ENCODE data around the gene ERI2.

ERI2 gene, protein sequence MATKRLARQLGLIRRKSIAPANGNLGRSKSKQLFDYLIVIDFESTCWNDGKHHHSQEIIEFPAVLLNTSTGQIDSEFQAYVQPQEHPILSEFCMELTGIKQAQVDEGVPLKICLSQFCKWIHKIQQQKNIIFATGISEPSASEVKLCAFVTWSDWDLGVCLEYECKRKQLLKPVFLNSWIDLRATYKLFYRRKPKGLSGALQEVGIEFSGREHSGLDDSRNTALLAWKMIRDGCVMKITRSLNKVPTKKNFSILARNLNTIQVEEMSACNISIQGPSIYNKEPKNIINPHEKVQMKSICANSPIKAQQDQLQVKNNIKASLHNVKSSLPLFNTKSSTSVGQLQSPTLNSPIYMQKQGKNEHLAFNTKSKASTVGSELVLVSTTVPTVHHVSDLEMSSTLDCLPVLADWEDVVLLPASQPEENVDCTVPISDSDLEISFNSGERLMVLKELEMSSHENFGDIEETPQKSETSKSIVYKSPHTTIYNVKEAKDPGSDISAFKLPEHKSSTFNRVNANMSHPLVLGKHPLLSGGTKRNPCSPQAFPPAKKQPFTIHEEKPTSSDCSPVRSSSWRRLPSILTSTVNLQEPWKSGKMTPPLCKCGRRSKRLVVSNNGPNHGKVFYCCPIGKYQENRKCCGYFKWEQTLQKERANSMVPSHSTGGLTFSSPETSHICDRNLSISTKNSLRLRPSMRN

DNA sequence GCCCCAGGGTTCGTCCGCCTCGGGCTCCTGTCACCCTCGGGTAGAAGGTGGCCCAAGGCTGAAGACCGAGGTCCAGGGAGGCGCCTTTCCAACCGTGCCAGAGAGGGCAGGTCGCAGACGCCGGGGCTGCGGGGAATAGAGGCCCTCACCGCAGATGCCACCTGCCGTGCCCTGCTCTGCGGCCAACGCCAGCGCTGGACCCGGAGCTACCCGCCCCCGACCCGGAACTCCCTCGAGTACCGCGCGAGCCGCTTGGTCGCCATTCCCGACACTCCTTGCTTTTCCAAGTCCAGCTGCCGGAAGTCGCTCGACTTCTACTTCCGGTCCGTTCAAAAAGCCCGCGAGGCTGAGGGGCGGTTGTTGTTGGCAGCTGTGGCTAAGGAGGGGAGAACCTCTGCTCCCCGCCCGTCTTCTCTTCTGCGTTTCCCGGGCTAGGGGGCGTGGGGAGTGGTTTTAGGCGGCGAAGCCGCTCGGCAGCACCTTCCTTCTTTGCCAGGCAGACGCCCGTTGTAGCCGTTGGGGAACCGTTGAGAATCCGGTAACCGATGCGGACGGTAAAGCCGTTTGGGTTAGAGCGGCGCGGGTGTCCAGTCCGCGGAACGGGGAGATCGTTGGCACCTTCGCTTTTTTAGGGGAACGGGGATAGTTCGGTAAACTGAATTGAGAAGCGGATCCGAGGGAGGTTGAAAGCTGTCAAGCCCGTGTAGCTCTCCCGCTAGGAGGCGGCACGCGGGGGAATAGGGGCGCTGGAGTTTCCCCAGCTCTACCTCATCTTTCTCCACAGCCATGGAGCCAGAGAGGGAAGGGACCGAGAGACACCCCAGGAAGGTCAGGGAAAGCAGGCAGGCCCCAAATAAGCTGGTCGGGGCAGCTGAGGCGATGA, at the start of gene ERI2, which contains the start of gene REXO5:
ERI2 (minus strand) TSS at position 305 of the 883 bp plus-strand sequence; CDS start at position 263, 42 bp downstream.
REXO5 (plus strand) TSS at position 360 of the 883 bp plus-strand sequence; CDS start at position 787, 427 bp downstream.
- peak; percentile 96 for DNase-seq

- DNase-seq, result no peak
Measured at GRCh38 chr16:20854963-20855362, 48.7 kb upstream of the ERI2 start.

DNA sequence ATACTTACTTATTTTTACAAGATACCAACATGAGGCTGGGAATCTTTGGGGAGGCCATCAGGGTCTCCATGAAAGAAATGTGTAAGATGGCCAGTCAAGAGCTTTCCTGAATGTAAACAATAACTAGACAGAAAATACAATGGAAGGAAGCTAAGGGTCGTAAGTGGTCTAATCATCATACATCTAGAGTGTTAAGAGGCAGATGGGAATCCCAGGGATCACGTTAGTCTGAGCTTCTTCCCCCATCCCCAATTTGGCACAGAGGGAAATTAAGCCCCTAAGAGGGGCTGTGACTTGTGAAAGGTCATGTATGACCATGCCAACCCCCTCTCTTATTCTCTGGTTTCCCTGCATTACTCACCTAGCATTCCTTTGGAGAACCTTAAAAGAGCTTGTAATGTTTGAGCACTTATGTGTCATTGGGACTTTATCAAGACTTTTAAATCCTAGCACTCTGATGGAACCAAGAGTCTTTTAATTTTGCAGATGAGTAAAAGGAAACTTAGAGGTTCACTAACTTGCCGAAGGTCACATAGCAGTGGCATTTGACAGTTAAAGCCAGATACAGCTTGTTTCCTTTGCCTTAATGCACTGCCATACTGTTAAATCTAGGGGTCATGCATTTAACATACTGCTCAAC, 47.8 kb upstream of the ERI2 start:
- no peak for DNase-seq

DNA sequence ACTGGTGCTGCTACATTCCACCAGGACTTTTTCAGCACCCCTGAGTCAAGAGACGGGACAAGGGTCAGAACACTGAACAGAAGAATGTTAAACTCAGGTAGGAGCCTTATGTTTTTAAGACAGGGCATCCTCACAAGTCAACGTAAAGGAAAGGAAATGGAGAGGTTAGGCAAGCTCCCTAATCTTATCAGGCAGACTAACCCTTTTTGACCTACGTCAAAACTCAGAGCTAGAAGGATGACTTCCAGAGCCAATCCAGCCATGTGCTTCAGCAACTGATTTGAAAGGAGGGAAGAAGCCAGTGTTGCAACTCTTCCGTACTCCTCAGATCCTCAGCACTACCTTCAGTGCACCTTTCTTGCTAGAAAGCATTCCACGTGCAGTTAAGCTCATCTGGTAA, 46.9 kb upstream of the ERI2 start:
- DNase-seq, result no peak

DNA sequence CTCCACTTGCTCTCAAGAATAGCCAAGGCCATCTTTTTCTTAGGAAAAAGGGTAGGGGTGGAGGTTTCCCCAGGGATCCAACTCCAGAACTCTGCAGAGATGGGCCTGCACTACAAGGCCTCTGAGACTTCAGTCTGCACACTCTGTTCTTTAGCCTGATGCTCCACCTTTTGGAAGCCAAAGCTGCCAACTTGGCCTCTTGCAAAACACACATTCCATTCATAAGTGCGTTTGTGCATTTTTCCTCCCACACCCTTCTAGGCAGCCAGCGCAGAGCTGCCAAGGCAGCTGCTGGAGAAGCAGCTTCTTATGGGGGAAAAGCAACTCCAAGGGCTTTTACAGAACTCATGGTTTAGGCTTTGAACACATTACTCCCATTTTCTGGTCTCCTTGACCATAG, 45.3 kb upstream of the ERI2 start:
- no peak for DNase-seq

DNA sequence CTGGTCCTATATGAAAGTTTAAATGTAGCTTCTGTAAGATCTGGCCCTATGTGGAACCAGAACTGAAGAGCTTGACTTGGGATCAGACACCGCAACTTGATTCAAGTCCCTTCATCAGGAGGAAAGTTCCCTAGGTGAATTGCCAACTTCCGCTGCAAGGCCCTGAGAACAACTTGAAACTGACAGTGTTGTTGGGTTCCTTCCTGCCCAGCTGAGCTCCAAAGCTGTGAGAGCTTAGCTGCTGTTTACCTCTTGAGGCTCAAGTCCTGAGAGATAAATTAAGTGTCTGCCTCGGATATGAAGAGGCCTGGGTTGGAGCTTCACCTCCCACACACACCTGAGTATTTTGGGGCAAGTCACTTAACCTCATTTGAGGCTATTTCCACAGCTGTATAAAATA, 44.7 kb upstream of the ERI2 start:
- DNase-seq, result no peak

- peak; percentile 43 for DNase-seq
Measured at GRCh38 chr16:20849589-20850390, 43.5 kb upstream of the ERI2 start.

- no peak for DNase-seq
Measured at GRCh38 chr16:20847550-20847949, 41.3 kb upstream of the ERI2 start.

DNA sequence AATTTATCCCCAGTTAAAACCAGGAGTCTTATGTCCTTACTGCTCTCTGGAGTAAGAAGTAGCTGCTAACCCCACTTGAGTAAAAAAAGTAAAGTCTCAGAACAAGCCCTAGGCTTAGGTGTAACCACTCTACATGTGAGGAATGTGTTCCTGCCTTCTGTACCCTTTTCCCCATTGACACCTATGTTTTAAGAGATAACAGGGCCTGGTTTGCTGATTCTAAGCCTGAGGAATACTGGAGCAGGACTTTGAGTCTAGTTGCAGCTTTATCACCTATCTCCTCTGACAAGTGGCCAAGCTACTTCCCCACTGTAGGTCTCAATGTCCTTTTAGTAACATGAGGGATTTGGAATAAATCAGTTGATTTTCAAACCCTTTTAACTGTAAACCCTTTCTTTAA, 40.3 kb upstream of the ERI2 start:
- no peak for DNase-seq

- no peak for DNase-seq
Measured at GRCh38 chr16:20846030-20846429, 39.8 kb upstream of the ERI2 start.

DNA sequence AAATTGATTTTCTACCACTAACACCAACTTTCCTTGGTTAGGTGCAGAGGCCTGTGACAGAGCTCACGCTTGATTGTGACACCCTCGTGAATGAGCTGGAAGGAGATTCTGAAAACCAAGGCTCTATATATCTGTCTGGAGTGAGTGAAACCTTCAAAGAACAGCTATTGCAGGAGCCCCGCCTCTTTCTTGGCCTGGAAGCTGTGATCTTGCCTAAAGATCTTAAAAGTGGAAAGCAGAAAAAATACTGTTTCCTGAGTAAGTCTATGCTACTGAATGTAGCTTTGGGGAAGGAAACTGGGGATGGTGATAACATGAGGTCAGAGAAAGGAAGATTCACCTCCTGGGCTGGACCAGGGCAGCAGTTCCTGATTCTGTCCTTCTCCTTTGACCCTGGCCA, 38.3 kb upstream of the ERI2 start:
- DNase-seq, result no peak

- no peak for DNase-seq
Measured at GRCh38 chr16:20844054-20844453, 37.8 kb upstream of the ERI2 start.

GRCh38 chr16:20839504-20839903, 33.2 kb upstream of the ERI2 start:
- no peak for DNase-seq

DNA sequence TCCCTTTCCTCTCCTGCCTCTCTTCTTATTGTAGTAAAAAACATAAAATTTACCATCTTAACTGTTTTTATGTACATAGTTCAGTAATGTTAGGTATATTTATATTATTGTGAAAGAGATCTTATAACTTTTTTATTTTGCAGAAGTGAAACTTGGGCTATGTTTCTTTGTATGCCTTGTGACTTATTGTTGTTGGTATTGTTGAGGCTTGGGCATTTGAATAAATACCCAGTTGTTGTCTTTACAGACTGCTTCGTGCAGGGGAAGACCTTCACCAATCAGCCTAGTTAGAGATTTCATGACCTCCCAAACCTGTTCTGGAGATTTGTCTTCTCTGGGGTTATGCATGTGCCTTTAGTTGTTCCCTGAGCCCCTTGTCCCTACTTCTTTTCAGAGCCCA, 32.0 kb upstream of the ERI2 start:
- no peak for DNase-seq

- DNase-seq, result no peak
Measured at GRCh38 chr16:20833086-20833485, 26.8 kb upstream of the ERI2 start.

- no peak for DNase-seq
Measured at GRCh38 chr16:20830372-20830771, 24.1 kb upstream of the ERI2 start.

GRCh38 chr16:20829536-20829935, 23.3 kb upstream of the ERI2 start:
- no peak for DNase-seq

GRCh38 chr16:20826039-20826566, 19.8 kb upstream of the ERI2 start:
- DNase-seq, result peak; percentile 39

GRCh38 chr16:20822521-20823325, 16.5 kb upstream of the ERI2 start:
- DNase-seq, result peak; percentile 47

GRCh38 chr16:20821682-20822081, 15.4 kb upstream of the ERI2 start:
- no peak for DNase-seq
